Dermis microvascular lymphatic vessel endothelial cell (primary cell): ENCODE data around the gene BPI. TPM values are rescaled to one million over a fixed set of nuclear protein-coding genes. Genes with fewer than 3 reads are reported as not detected.
A peak's percentile ranks its signal among the peaks of the same experiment; 100 is the strongest.
"Not testable (repeated sequence)": the region's sequence is repeated elsewhere in the genome, so short reads cannot be mapped to it uniquely, and the experiment has no call there.

Experiments
- DNase-seq, 2 donors: peaks; one replicate each; pipeline versions ENCODE4 v3.0.0 to v3.0.0-alpha.2; 2010; ENCODE audit warnings: low read depth in 2 of 2
- total RNA-seq: library from RNA; depleted of rRNA; stranded (reverse); fragments of >200 nt; gene quantifications from 2 replicates; pipeline ENCODE4 v1.2.1, GENCODE V29; 2014

Gene BPI
- total RNA-seq, 1 donor from 2014 or later = not detected

GRCh38 chr20:38277691-38278090, 26.3 kb upstream of the BPI start:
- DNase-seq = no peak

- DNase-seq = no peak
These were observed 25.8 kb upstream of the BPI start for GRCh38 chr20:38278131-38278530.

- DNase-seq = no peak
These were observed 25.2 kb upstream of the BPI start for GRCh38 chr20:38278763-38279162.

- not testable (repeated sequence) for DNase-seq
These were observed 22.6 kb upstream of the BPI start for GRCh38 chr20:38281176-38281915.

- DNase-seq = no peak
These were observed 20.7 kb upstream of the BPI start for GRCh38 chr20:38283236-38283635.

GRCh38 chr20:38284066-38284650, 19.8 kb upstream of the BPI start:
- DNase-seq = not testable (repeated sequence)

- no peak for DNase-seq
These were observed 19.0 kb upstream of the BPI start for GRCh38 chr20:38284893-38285444.

- DNase-seq = no peak
These were observed 17.1 kb upstream of the BPI start for GRCh38 chr20:38286586-38287531.

GRCh38 chr20:38290829-38291814, 12.8 kb upstream of the BPI start:
- DNase-seq = peak in 1 of 2 donors; percentile 60

- no peak for DNase-seq
These were observed 12.0 kb upstream of the BPI start for GRCh38 chr20:38291966-38292365.

GRCh38 chr20:38293491-38294065, 10.4 kb upstream of the BPI start:
- DNase-seq = no peak

- DNase-seq = no peak
These were observed 9.8 kb upstream of the BPI start for GRCh38 chr20:38294076-38294591.

GRCh38 chr20:38295811-38296210, 8.1 kb upstream of the BPI start:
- no peak for DNase-seq

- DNase-seq = no peak
These were observed 7.5 kb upstream of the BPI start for GRCh38 chr20:38296433-38296832.

- DNase-seq = no peak
These were observed 5.9 kb upstream of the BPI start for GRCh38 chr20:38297916-38298674.

- DNase-seq = peak; percentile 9 to 25
These were observed 5.1 kb upstream of the BPI start for GRCh38 chr20:38298768-38299288.

- DNase-seq = no peak
These were observed 4.0 kb upstream of the BPI start for GRCh38 chr20:38299963-38300362.

GRCh38 chr20:38300438-38300837, 3.5 kb upstream of the BPI start:
- no peak for DNase-seq

- no peak for DNase-seq
These were observed 2.6 kb upstream of the BPI start for GRCh38 chr20:38301309-38301708.
